HEK293T (cell line): Measurements from ENCODE around the gene KCTD15.

ENCODE experiments used
- CTCF ChIA-PET: fragments of 350-600 bp; formaldehyde crosslinking; extraction: SDS; loops from one replicate; lab custom pipeline; 2021; ENCODE audit warnings: antibody characterized with exemption, inconsistent platforms; lab: Yijun Ruan, JAX
- POLR2A ChIA-PET: fragments of 350-600 bp; formaldehyde crosslinking; extraction: SDS; loops from one replicate; lab custom pipeline; 2020; ENCODE audit warnings: antibody characterized with exemption, inconsistent platforms; lab: Yijun Ruan, JAX
- DNase-seq: peaks from one replicate; pipeline ENCODE4 v3.0.0; 2012; ENCODE audit warnings: mixed read lengths; ENCODE audit errors: extremely low spot score
- ARNT ChIP-seq: fragments of 450-650 bp; IDR thresholded peaks from 2 replicates; pipeline ENCODE4 v1.6.1; 2017; ENCODE audit warnings: mild to moderate bottlenecking
- BHLHE40 ChIP-seq: fragments of 450-650 bp; IDR thresholded peaks from 2 replicates; pipeline ENCODE4 v1.6.1; 2016; ENCODE audit warnings: mild to moderate bottlenecking, moderate library complexity, borderline replicate concordance
- CTBP1 ChIP-seq: fragments of 450-650 bp; IDR thresholded peaks from 2 replicates; pipeline ENCODE4 v1.6.1; 2016; ENCODE audit warnings: borderline replicate concordance
- ELF4 ChIP-seq: fragments of 450-650 bp; IDR thresholded peaks from 2 replicates; pipeline ENCODE4 v1.6.1; 2017; ENCODE audit warnings: antibody characterized with exemption
- FOXA1 ChIP-seq: fragments of 450-650 bp; IDR thresholded peaks from 2 replicates; pipeline ENCODE4 v1.6.1; 2016; ENCODE audit warnings: mild to moderate bottlenecking
- FOXK2 ChIP-seq: fragments of 450-650 bp; IDR thresholded peaks from 2 replicates; pipeline ENCODE4 v1.6.1; 2016; ENCODE audit warnings: mild to moderate bottlenecking
- FOXM1 ChIP-seq: fragments of 450-650 bp; IDR thresholded peaks from 2 replicates; pipeline ENCODE4 v1.6.1; 2017; ENCODE audit warnings: mild to moderate bottlenecking, borderline replicate concordance
- HDGF ChIP-seq: fragments of 450-650 bp; IDR thresholded peaks from 2 replicates; pipeline ENCODE4 v1.6.1; 2017; ENCODE audit warnings: antibody characterized with exemption, borderline replicate concordance
- L3MBTL2 ChIP-seq: fragments of 450-650 bp; conservative IDR thresholded peaks from 2 replicates; pipeline ENCODE4 v1.6.1; 2016; ENCODE audit warnings: mild to moderate bottlenecking
- LEF1 ChIP-seq: fragments of 450-650 bp; IDR thresholded peaks from 2 replicates; pipeline ENCODE4 v1.6.1; 2017; ENCODE audit warnings: mild to moderate bottlenecking, borderline replicate concordance
- NFRKB ChIP-seq: fragments of 450-650 bp; IDR thresholded peaks from 2 replicates; pipeline ENCODE4 v1.6.1; 2016; ENCODE audit warnings: mild to moderate bottlenecking, moderate library complexity
- SP1 ChIP-seq: fragments of 450-650 bp; IDR thresholded peaks from 2 replicates; pipeline ENCODE4 v1.6.1; 2017
- SUZ12 ChIP-seq: fragments of 450-650 bp; IDR thresholded peaks from 2 replicates; pipeline ENCODE4 v1.6.1; 2016; ENCODE audit warnings: mild to moderate bottlenecking
- TARDBP ChIP-seq: fragments of 450-650 bp; IDR thresholded peaks from 2 replicates; pipeline ENCODE4 v1.6.1; 2016
- ZNF384 ChIP-seq: fragments of 450-650 bp; IDR thresholded peaks from 2 replicates; pipeline ENCODE4 v1.6.1; 2016
- TF ChIP-seq, protein P1 (sequence below): fragments of 450-650 bp; IDR thresholded peaks from 2 replicates; pipeline ENCODE4 v1.6.1; 2016

KCTD15 gene

DNA sequence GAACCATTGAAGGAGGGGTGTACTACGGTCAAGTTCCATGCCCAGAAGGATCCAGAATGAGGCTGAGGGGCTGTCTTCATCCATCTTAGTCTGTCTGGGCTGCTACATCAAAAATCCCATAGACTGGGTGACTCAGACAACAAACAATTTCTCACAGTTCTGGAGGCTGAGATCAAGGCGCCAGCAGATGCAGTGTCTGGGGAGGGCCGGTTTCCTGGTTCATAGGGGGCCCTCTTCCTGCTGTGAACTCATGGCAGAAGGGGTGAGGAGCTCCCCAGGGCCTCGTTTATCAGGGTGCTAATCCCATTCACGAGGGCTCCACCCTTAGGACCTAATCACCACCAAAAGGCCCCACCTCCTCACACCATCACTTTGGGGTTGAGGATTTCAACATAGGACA is 14.7 kb upstream of the KCTD15 start:
- ChIA-PET POLR2A (no interaction called here), CTCF (no interaction called here)
- TF ChIP-seq FOXA1 (no peak), ELF4 (no peak), ARNT (no peak), LEF1 (no peak), L3MBTL2 (no peak), BHLHE40 (no peak), NFRKB (no peak), FOXM1 (no peak), HDGF (no peak), FOXK2 (no peak), TARDBP (no peak), ZNF384 (no peak), CTBP1 (no peak), SP1 (no peak), SUZ12 (no peak)
- TF ChIP-seq, protein P1, sequence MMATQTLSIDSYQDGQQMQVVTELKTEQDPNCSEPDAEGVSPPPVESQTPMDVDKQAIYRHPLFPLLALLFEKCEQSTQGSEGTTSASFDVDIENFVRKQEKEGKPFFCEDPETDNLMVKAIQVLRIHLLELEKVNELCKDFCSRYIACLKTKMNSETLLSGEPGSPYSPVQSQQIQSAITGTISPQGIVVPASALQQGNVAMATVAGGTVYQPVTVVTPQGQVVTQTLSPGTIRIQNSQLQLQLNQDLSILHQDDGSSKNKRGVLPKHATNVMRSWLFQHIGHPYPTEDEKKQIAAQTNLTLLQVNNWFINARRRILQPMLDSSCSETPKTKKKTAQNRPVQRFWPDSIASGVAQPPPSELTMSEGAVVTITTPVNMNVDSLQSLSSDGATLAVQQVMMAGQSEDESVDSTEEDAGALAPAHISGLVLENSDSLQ: no peak
- DNase-seq: no peak

DNA sequence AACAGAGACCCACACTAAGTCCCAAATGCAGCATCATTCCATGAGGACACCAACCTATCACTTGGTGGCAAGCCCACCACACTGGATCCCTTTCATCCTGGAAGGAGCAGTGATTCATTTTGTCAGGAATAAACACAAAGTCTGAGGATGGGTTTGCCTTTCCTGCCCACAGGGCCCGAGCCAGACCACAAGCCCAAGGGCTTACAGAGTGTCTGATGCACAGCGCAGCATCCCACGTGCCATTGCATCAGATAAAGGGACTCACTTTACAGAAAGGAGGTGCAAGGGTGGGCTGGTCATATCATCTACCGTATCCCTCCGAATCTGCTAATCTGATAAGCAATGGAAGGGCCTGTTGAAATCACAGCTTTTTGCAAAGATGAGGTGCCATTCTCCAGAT is 12.2 kb upstream of the KCTD15 start:
- no peak for DNase-seq
- ChIA-PET POLR2A (no interaction called here), CTCF (interaction anchor here (1.3 kb wide), 1 partner anchor 10 kb away, joined by 3 read pairs; no protein-coding TSS in a partner anchor)
- no peak for TF ChIP-seq L3MBTL2
- TF ChIP-seq ZNF384: no peak
- no peak for TF ChIP-seq SUZ12
- TF ChIP-seq NFRKB: no peak
- TF ChIP-seq CTBP1: no peak
- no peak for TF ChIP-seq BHLHE40
- no peak for TF ChIP-seq FOXM1
- TF ChIP-seq, protein P1: no peak
- TF ChIP-seq FOXK2: no peak
- no peak for TF ChIP-seq TARDBP
- TF ChIP-seq ARNT: no peak
- TF ChIP-seq LEF1: no peak
- no peak for TF ChIP-seq FOXA1
- no peak for TF ChIP-seq ELF4
- no peak for TF ChIP-seq HDGF
- no peak for TF ChIP-seq SP1

DNA sequence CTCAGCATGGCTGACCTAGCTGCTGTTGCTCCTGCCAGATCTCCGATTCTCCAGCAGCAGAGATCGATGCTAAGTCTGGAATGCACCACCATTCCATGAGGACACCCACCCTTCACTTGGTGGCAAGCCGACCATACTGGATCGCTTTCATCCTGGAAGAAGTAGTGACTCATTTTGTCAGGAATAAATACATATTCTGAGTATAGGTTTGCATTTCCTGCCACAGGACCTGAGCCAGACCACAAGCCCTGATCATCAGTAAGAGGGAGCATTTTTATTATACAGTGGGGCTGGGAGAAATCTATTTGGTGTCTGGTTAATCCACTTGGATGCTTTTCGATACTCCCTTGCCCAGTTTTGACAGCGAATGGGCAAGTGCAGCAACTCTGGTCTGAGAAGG is 10.9 kb upstream of the KCTD15 start:
- POLR2A ChIA-PET: interaction anchor here (1.0 kb wide), 2 partner anchors 9 to 12 kb away, joined by 3 read pairs; partner anchors contain the start of gene KCTD15
- no peak for DNase-seq
- TF ChIP-seq SP1 (no peak), BHLHE40 (no peak), ZNF384 (no peak), NFRKB (no peak), TARDBP (no peak), CTBP1 (no peak), L3MBTL2 (no peak), SUZ12 (no peak)
- CTCF ChIA-PET: interaction anchor here (1.3 kb wide), 1 partner anchor 9 kb away, joined by 3 read pairs; no protein-coding TSS in a partner anchor

DNA sequence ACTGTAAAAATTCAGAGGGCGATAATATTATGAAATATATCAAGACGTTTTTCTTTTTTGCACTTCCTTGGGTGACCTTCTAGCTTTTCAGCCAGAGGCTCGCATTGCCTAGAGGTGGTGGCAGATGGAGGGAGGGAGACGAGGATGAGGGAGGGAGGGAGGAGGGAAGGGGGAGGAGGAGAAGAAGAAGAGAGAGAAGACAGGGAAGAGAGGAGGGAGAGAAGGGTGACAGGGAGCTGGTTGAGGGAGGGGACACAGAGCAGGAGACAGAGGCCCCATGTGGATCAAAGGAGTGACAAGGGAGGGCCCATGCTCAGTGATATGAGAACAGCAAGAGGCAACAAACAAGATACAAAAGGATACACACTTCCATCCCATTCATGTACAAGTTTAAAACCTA is 8.0 kb upstream of the KCTD15 start:
- TF ChIP-seq BHLHE40 (no peak), ARNT (no peak), TARDBP (no peak), L3MBTL2 (no peak), ZNF384 (no peak), LEF1 (no peak), FOXA1 (no peak)
- TF ChIP-seq, protein P1: no peak
- ChIA-PET POLR2A (interaction anchor here (1.3 kb wide), 1 partner anchor 9 kb away, joined by 3 read pairs; no protein-coding TSS in a partner anchor), CTCF (no interaction called here)
- DNase-seq: no peak

DNA sequence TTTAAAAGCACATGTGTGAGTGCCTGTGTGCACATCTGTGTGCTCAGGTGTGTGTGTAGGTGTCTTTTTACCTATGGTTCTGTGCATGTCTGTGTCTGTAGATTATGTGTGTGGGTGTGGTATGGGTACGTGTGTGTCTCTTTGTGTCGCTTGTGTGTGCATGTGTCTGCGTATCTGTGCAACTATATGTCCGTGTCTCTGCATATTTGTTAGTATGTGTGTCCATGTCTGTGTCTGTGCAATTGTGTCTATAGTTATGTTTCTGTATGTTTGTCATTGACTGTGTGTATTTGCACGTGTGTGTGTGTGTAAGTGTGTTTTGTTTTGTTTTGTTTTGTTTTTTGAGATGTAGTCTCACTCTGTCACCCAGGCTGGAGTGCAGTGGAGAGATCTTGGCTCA is 7.3 kb upstream of the KCTD15 start:
- POLR2A ChIA-PET: interaction anchor here (1.3 kb wide), 1 partner anchor 8 kb away, joined by 3 read pairs; no protein-coding TSS in a partner anchor
- TF ChIP-seq TARDBP (no peak), CTBP1 (no peak), LEF1 (no peak), L3MBTL2 (no peak), HDGF (no peak), ZNF384 (no peak), BHLHE40 (no peak), SP1 (no peak), SUZ12 (no peak), ARNT (no peak), NFRKB (no peak), FOXM1 (no peak), FOXK2 (no peak), FOXA1 (no peak), ELF4 (no peak)
- TF ChIP-seq, protein P1: no peak
- no peak for DNase-seq
- CTCF ChIA-PET: no interaction called here
